GM19035 (cell line): ENCODE results near the gene BATF3.
"Not testable (repeated sequence)": the region's sequence is repeated elsewhere in the genome, so short reads cannot be mapped to it uniquely, and the experiment has no call there.

Experiments used
- ATAC-seq: cut with Tn5 transposase; IDR thresholded peaks from one replicate; pipeline ENCODE4 v1.9.1; 2021; ENCODE audit not compliant: unreplicated experiment

BATF3 gene, protein sequence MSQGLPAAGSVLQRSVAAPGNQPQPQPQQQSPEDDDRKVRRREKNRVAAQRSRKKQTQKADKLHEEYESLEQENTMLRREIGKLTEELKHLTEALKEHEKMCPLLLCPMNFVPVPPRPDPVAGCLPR

DNA sequence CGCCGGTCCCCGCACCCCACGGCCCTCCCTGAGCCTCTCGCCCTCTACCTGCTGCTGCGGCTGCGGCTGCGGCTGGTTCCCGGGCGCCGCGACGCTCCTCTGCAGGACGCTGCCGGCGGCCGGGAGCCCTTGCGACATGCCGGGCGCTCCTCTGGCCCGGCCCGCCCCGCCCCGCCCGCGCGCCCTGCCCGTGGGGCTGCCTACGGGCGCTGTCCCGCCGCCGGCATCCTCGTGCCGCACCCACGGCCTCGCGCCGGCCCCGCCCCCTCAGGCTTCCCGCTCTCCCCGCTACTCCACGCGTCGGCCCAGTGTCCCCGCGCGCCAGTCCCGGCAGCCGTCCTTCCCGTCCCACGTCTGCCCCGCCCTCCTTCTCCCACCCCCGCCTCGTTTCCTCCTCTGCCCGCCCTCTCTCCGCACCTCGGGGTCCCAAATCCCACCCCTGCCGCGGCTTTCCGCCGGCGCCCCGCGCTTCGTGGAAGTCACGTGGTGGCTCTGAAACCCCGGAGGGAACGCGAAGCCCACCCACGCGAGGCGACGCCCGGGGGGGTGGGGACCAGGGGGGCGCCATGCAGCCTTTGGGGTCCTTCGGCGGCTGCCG is at the start of gene BATF3:
BATF3 (minus strand) TSS at position 216 of the 598 bp plus-strand sequence; CDS start at position 138, 78 bp downstream.
- ATAC-seq, result peak; percentile 20

DNA sequence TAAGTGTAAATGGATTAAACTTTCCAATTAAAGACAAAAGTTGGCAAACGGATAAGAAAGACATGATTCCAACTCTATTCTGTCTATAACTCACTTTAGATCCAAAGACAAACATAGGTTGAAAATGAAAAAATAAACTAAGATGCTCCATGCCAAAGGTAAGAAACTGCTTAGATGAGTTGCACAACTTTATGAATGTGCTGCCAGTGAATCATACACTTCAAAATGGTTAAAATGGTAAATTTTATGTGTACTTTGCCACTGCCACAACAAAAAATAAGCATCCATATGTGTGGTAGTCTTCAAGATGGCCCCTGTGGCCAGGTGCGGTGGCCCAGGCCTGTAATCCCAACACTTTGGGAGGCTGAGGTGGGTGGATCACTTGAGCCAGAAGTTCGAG is 46.9 kb upstream of the BATF3 start:
- no peak for ATAC-seq

GRCh38 chr1:212745303-212745702 is 45.7 kb upstream of the BATF3 start:
- ATAC-seq, result no peak

DNA sequence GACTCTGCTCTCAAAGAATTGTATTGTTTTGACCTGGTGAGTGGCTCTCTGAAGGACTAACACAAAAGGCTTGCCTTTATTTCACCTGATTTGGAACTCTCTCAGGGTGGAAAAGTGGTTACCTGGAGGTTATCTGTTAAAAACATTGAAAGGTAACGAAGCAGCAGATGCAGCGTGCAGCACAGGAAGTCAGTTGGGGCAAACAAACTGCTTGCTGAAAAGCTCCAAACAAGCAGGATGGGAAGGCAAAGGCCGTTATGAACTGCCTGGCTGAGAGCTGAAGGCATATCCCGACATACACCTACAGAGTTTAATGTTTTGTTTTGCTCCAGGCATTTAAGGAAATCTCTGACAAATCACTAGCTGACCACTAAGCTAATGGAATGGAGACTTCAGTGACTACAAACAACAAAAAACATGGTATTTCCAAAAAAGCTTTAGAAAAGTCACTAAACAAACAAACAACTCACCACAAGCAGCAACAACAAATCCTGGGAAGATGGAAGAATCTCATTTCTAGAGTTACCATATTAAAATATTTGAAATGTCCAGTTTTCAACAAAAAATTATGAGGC is 44.3 kb upstream of the BATF3 start:
- ATAC-seq, result no peak

DNA sequence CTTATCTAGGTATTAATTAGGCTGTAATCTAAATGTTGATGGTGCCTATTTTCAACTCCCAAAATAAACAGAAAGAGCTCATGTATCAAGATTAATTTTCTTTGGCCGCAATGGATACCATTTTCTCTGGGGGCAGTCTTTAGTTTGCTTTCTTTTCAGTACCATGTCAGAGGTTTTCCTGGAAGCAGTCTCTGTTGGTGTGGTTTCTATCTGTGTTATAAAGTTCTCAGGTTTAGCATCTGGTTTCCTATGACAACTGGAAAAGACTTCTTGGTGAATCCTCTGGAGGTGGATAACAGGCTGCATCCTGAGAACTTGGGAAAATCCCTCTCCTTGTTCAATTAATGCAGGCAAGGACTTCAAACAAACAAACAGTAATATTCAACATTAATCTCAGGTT is 38.7 kb upstream of the BATF3 start:
- ATAC-seq, result no peak

DNA sequence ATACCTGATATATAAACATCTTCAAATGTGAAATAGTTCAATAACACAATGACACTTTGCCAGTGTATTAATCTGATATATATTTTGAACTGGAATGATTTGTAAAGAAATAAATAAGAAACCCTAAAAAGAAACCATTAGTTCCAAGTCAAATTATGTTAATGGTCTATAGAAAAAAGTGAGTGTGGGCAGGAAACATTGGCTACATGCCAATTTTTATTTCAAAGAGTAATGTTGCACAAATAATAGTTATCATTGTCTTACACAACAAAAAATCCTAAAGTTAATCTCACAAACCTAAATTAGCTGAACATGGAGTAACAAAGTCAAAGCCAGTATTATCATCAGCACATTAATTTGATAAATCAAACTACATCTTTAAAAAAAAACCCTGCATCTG is 37.9 kb upstream of the BATF3 start:
- no peak for ATAC-seq

GRCh38 chr1:212733109-212733508 is 33.5 kb upstream of the BATF3 start:
- ATAC-seq, result no peak

DNA sequence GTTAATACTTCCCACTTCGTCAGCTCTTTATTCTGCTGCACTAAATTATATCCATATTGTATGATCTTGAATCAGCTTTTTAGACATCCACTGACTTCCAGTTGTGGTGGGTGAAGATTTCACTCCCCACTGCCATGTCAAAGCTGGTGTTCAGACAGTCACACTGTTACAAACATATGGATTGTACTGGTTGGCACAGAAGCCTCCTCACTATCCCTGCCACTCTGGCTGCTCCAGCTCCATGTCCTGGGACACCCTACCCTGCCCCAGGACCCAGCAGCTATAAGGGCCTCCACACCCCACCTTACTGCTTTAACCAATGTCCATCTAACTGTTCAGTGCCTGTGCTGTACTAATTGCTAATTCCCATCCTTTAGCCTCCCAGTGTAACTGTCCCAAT is 32.0 kb upstream of the BATF3 start:
- ATAC-seq, result no peak

GRCh38 chr1:212728606-212729005 is 29.0 kb upstream of the BATF3 start:
- no peak for ATAC-seq

DNA sequence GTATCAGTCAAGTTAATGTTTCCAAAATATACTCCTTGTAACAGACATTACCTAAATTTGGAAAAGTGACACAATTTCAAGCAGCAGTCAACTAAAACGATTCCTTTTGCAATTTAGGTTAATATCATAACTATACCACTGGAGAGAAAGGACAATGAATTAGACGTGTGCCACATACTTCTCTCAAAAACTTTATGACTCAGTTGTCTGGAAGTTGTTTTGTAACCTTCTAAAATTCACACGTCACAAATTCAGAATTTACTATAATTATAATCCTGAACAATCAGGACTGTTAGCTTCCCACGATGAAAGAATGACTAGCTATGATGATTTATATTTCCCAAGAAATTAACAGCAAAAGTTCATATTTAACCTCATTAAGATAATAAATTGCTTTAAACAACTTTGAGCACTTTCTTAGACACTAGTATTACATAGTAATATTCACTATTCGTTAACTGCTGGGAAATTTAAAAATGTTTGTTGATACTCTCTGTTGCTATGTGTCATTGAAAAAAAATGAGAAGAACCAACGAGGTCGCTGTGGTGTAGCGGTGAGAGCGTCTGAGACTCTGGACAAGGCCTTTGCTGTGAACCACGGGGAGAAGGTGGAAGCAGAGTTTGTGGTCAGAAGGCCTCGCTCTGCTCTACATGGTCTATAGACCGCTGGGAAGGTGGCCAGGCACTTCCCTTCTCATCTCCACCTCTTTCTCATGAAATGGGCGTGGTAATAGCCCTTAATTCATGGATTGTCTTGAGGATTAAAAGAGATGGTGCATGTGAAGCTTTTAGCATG is 27.9 kb upstream of the BATF3 start:
- ATAC-seq, result no peak

GRCh38 chr1:212724679-212725078 is 25.0 kb upstream of the BATF3 start:
- not testable (repeated sequence) for ATAC-seq

DNA sequence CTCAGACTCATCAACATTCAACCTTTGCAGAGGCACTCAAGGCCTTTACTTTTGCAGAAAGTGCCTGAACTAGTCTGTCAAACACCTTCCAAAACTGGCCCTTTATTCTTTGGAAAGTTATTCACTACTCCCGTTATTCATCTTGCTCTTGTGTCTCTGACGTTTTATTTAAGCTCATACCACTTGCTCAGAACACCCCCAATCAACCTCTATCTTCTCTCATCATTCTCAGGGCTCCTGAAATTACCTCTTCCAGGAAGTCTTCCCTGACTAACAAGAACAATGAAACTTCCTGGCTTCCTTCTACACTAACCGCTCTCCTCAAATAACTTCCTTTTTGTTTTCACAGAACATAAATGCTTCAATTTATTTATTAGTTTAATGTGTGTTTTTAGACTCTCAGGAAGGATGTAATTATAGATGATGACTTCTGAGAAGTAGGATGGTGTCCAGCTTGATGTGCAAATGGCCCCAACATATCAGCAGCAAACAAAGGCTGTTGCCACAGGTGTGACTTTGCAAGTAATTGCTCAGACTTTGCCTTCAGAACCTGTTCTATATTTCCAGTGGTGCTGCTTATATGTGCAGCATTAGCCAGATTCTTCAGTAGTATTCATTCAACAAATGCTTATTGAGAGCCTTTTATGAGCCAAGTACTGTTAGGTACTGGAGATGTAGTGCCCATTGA is 22.8 kb upstream of the BATF3 start:
- ATAC-seq, result no peak

DNA sequence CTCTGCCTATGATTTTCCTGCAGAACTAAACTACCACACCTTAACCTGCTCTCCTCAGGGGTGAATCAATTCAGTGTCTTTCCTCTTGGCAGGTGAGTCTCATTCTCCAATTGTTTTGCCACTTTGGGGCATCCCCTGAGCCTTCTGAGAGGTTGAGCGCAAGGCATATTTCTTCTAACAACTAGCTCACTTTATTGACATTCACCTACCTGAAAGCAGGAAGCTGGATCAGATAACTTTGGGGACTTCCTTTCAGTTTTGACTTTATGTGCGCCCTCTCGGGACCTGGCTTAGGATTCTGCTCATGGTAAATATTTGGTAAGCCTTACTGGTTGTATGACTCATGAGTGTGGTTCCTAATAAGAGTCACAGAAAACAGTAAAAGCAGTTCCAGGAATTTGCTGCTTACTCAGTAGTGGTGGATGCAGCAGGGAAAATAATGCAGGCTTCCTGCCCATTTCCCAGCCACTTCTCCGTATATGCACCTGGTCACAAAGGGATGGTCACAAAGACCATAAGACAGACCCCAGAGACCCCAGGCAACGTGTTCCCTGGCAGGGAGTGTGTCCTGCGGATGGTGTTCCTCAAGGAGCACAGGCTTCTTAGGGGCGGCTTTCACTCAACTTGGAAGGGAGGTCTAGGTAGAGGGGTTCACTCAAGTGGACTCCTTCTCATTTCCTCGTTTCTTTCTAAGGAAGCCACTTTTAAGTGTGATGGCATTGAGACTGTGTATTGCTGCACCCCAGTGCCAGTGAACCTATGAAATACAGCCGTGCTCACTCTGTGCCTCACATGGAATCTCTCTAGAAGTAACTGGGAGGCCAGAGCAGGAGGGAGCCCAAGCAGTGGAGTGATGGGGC is 22.0 kb upstream of the BATF3 start:
- ATAC-seq, result no peak

- no peak for ATAC-seq
Observed at GRCh38 chr1:212719633-212720032, 20.0 kb upstream of the BATF3 start.

GRCh38 chr1:212718499-212718898 is 18.9 kb upstream of the BATF3 start:
- no peak for ATAC-seq

DNA sequence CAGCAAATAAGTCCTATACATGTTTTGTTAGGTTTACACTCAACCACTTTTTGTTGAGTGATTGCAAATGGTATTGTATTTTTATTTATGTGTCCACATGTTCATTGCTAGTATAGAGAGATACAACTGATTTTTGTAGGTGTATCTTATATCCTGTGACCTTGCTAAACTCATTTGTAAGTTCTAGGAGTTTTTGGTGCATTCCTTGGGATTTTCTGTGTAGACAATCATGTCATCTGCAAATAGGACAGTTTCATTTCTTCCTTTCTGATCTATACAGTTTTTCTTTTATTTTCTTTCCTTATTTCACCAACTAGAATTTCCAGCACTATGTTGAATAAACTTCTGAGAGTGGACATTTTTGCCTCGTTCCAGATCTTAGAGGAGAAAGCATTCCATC is 16.5 kb upstream of the BATF3 start:
- ATAC-seq, result no peak

- ATAC-seq, result no peak
Observed at GRCh38 chr1:212713465-212714136, 14.0 kb upstream of the BATF3 start.

GRCh38 chr1:212712451-212713303 is 13.0 kb upstream of the BATF3 start:
- ATAC-seq, result no peak

GRCh38 chr1:212711974-212712373 is 12.3 kb upstream of the BATF3 start:
- not testable (repeated sequence) for ATAC-seq
